GM21367 (cell line): Measurements from ENCODE around the gene CROCC.
"Not testable (repeated sequence)": the region's sequence is repeated elsewhere in the genome, so short reads cannot be mapped to it uniquely, and the experiment has no call there.

Experiments
- ATAC-seq: cut with Tn5 transposase; IDR thresholded peaks from one replicate; pipeline ENCODE4 v1.9.1; 2021; ENCODE audit not compliant: unreplicated experiment

CROCC gene

DNA sequence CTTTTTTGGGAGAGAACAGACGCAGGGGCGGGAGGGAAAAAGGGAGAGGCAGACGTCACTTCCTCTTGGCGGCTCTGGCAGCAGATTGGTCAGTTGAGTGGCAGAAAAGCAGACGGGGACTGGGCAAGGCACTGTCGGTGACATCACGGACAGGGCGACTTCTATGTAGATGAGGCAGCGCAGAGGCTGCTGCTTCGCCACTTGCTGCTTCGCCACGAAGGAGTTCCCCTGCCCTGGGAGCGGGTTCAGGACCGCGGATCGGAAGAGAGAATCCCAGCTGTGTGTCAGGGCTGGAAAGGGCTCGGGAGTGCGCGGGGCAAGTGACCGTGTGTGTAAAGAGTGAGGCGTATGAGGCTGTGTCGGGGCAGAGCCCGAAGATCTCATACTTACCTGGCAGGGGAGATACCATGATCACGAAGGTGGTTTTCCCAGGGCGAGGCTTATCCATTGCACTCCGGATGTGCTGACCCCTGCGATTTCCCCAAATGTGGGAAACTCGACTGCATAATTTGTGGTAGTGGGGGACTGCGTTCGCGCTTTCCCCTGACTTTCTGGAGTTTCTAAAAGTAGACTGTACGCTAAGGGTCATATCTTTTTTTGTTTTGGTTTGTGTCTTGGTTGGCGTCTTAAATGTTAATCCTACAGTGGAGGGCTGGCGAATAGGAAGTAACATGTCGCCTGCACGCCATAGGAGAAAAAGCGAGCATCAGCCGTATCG, 26.0 kb upstream of the CROCC start, which contains the start of gene RNU1-2:
Gene RNU1-2, plus strand, starts transcription at position 383 of the 718 bp plus-strand sequence.
- ATAC-seq, result peak; percentile 96

GRCh38 chr1:16896316-16897055, 25.2 kb upstream of the CROCC start:
- not testable (repeated sequence) for ATAC-seq

GRCh38 chr1:16897653-16898052, 24.1 kb upstream of the CROCC start:
- not testable (repeated sequence) for ATAC-seq

DNA sequence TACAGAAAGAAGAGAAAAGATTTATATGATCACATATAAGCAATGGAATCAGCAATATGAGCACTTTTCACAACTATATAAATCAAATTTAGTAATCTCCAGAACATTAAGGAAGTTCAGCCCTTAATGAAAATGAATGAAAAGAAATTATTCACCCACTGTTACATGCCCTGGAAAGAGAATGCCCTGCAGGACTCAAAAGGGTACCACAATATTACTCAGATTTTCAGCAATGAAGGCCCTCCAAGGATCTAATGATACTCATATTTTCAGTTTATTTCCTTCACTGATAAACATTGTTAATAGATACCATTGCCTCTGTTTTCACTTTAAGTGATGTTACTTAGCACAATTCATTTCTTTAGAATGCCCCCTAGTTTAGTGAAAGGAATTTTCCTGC, 23.4 kb upstream of the CROCC start:
- ATAC-seq, result not testable (repeated sequence)

DNA sequence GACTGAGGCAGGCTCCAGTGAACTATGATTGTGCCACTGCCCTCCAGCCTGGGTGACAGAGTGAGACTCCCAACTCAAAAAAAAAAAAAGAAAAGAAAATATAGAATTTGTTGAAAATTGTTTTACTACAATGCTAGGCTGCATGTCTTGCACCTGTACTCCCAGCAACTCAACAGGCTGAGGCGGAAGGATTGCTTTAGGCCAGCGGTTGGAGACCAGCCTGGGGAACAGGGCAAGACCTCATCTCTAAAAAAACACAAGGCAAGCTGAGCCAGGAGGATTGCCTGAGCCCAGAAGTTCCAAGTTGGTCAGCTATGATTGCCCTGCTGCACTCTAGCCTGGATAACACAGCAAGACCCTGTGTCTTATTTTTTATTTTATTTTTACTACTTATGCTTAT, 22.7 kb upstream of the CROCC start:
- not testable (repeated sequence) for ATAC-seq

DNA sequence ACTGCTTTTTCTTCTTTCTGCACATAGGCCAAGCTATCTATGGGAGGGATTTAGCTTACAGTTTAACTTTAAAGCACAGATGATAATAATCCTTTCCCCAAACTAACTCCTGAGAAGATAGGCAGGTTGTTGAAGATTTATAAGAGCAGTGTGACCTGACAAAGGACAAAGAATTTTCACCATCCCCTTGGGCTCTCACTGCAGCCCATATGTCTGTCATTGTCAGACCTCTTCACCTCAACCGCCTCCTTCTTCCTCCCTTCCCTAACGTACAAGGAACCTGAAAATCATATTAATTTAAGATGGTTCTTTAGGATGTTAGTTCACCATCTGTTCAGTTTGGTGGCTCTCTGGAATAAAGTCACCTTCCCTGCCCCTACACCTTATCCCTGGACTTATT, 21.0 kb upstream of the CROCC start:
- no peak for ATAC-seq

GRCh38 chr1:16901371-16901770, 20.4 kb upstream of the CROCC start:
- ATAC-seq, result not testable (repeated sequence)

GRCh38 chr1:16903054-16903453, 18.7 kb upstream of the CROCC start:
- ATAC-seq, result no peak

DNA sequence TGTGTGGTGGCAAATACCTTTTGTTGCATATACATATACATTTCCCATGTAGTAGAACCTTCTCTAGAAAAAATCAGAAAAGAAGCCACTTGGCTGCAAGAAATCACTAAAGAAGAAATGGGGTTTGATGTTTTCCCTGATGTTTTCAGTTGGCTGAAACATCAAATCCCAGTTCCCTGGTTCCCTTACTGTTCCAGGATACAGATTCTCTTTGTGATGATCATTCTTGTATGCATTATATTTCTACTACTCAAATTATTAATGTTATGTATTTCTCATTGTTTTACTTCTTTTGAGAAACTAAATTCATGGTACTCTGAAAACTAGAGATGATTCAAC, 18.3 kb upstream of the CROCC start:
- no peak for ATAC-seq

DNA sequence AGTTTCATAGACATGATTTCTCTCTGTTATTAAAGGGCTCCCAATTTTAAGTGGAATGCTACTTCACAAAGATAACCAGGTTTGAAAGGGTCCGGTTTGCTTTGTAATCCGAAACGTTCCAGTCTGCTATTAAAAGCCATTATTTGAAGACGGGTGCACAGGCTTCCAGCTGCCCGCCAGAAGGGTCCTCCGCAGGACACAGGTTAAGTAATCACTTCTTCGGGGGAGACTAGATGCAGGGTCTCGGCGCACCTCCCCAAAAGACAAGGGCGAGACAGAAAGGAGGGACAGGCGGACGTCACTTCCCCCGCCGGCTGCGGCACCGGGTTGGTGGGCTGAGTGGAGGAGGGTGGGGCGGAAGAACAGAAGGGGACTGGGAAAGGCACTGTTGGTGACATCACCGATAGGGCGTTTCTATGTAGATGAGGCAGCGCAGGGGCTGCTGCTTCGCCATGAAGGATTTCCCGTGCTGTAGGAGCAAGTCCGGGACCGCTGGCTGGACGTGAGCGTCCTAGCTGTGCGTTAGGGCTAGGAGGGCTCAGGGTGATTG, 17.1 kb upstream of the CROCC start:
- ATAC-seq, result peak; percentile 82

GRCh38 chr1:16905110-16905867, 16.4 kb upstream of the CROCC start:
- peak; percentile 58 for ATAC-seq

DNA sequence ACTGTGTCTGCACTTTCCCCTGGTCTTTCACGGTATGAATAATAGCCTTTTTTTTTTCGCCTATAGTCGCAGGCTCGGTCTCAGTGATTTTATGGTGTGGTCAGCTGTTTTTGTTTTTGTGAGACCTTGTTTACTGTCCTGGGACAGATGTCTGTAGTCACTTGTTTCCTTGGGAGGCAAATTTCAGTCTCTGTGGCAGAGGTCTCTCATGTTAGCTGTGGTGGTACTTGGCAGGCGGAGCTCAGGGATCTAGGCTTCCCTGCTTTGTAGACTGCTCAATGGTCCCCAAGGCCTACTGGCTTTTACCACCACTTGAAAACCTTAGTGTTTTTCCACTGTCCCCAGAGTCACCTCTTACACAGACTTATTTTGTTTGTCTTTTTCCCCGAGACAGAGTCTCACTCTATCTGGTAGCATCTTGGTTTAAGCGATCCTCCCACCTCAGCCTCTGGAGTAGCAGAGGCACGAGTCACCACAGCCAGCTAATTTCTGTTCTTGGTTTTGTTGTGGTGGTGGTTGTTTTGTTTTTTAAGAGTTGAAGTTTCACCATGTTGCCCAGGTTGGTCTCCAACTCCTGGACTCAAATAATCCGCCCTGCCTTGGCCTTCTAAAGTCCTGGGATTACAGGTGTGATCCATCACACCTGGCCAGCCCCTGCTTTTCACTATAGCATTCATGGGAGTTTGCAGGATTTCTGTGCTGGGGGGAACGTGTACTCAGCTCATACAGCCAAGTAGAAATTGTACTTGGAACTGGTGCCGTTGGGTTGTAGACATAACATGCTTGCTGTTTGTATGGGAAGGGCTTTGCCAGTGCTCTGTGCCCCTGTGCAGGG, 15.6 kb upstream of the CROCC start:
- ATAC-seq, result no peak

GRCh38 chr1:16906873-16907272, 14.9 kb upstream of the CROCC start:
- ATAC-seq, result no peak

GRCh38 chr1:16907870-16908758, 13.6 kb upstream of the CROCC start:
- ATAC-seq, result no peak

- not testable (repeated sequence) for ATAC-seq
Observed at GRCh38 chr1:16911851-16912721, 9.6 kb upstream of the CROCC start.

- ATAC-seq, result not testable (repeated sequence)
Observed at GRCh38 chr1:16912742-16913141, 9.0 kb upstream of the CROCC start.

DNA sequence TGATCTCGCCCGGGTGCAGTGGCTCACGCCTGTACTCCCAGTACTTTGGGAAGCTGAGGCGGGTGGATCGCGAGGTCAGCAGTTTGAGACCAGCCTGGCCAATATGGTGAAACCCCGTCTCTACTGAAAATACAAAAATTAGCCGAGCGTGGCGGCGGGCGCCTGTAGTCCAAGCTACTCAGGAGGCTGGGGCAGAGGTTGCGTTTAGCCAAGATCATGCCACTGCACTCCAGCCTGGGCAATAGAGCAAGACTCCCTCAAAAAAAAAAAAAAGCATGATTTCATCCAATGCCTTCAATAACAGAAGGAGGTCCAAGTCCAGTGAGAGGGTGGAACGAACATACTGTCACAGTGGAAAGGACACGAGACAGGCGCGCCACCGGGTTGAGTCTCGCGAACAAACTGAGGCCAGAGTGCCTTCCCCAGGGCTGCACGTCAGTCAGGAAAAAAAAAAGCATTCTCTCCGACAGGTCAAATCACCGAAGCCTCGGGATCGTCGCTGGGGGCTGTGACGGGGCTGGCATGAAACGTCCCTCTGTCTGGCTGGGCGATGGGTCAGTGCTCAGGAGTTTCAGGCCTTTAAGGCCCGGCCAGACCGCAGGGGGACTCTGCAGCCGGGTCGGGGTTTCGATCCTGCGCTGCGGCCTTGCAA, 8.4 kb upstream of the CROCC start:
- ATAC-seq, result no peak
